GM08714 (cell line): Measurements from ENCODE around the gene PHAF1.
A peak's percentile ranks its signal among the peaks of the same experiment; 100 is the strongest.

Experiments
- H3K4me3 ChIP-seq: fragments of 200-500 bp; sonication (Bioruptor generic); 2 replicates; pipeline ENCODE4 v1.5.1; 2014; ENCODE audit warnings: mild to moderate bottlenecking, low read length, inconsistent platforms
- ZNF274 ChIP-seq: IDR thresholded peaks from 2 replicates; pipeline ENCODE4 v1.6.1; 2012; ENCODE audit warnings: mild to moderate bottlenecking, low read depth, low read length

PHAF1 gene

GRCh38 chr16:67109407-67110135 is at the start of gene PHAF1:
TSS of gene PHAF1 (plus strand) at chr16:67109941. CDS start at chr16:67110176, 235 bp downstream.
- peak within 1 kb of the TSS; percentile 97 for H3K4me3 ChIP-seq
- TF ChIP-seq ZNF274, result no peak

DNA sequence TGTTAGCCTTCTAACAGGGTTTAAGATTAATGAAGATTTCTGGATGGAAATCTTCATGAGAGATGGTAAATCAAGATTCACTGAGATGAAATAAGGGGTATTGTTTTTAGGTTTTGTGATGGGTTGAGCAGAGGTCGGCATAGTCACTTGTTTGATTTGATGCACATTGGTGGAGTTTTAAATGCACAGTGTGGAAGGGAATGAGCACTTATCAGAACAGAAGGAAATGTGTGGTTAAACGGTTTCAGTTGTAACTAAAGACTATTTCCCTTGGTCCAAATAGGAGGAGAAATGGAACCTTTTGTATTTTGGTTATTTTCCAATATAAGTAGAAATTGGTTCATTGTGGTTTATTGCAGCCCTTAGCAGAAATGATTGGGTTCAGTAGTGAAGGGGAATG is 46.7 kb upstream of the PHAF1 start:
- no peak overlapping the region for H3K4me3 ChIP-seq
- TF ChIP-seq ZNF274, result no peak

- TF ChIP-seq ZNF274, result no peak
Observed at GRCh38 chr16:67068212-67068753, 41.5 kb upstream of the PHAF1 start.

GRCh38 chr16:67071476-67072048 is 38.2 kb upstream of the PHAF1 start:
- H3K4me3 ChIP-seq, result no peak overlapping the region
- TF ChIP-seq ZNF274, result no peak

More at GRCh38 chr16:67068212-67068753, 41.5 kb upstream of the PHAF1 start:
- H3K4me3 ChIP-seq, result no peak overlapping the region

DNA sequence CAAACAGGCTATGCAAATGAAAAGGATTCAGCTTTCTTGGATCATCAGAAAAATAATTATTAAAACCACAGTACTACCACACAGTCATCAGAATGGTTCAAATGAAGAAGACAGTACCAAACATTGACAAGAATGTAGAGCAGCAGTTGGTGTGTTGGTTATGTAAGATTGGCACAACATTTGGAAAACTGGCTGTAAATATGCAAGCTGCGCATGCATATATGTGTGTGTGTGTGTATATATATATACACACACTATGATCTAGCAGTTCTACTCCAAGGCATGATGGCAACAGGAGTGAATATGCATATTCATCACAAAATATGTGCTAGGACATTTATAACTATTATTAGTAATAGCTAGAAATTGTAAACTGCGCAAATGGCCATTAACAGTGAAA is 34.4 kb upstream of the PHAF1 start:
- TF ChIP-seq ZNF274, result no peak
- H3K4me3 ChIP-seq, result no peak overlapping the region

DNA sequence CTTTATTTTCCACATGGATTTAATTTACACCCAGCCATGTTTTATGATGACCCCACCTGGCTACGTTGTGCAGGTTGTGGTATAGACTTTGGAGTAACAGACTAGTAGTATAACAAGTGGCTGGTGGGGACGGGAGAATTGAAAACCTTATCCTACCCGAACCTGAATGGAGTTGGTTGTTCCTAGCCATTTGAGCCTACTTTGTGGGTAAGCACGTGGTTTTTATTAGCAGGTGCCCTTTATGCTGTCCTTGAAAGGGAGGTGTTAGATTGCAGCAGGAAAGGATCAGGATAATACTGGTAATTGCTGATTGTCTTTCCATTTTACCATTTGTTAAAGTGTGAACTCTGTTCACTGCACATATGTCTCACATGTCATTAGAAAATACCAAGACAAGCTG is 31.9 kb upstream of the PHAF1 start:
- H3K4me3 ChIP-seq, result no peak overlapping the region
- no peak for TF ChIP-seq ZNF274

DNA sequence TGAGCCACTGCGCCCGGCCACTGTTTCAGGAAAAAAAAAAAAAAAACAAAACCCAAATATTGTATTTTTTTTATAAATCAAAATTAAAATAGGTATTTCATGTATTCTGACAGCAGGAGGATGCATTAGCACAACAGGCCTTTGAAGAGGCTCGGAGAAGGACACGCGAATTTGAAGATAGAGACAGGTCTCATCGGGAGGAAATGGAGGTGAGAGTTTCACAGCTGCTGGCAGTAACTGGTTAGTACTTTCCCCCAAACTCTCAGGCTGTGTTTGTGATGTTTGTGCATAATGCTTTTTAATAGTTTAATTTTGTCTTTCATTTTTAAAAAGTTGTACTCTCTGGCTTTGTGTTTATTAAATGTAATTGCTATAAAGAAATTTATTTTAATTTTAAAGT is 27.6 kb upstream of the PHAF1 start:
- no peak for TF ChIP-seq ZNF274
- H3K4me3 ChIP-seq, result no peak overlapping the region

DNA sequence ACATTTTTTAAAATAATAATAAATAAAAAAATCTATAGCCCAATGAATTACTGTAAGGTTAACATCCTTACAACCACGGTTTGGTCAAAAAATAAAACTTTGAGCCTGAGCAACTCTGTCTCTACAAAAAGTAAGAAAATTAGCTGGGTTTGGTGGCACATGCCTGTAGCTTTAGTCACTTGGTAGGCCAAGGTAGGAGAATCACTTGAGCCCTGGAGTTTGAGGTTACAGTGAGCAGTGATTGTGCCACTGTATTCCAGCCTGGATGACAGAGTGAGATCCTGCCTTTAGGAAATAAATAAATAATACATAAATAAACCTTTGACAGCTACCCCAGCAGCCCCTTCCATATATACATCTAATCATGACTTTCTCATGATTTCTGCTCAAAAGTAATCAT is 26.9 kb upstream of the PHAF1 start:
- H3K4me3 ChIP-seq, result no peak overlapping the region
- TF ChIP-seq ZNF274, result no peak

DNA sequence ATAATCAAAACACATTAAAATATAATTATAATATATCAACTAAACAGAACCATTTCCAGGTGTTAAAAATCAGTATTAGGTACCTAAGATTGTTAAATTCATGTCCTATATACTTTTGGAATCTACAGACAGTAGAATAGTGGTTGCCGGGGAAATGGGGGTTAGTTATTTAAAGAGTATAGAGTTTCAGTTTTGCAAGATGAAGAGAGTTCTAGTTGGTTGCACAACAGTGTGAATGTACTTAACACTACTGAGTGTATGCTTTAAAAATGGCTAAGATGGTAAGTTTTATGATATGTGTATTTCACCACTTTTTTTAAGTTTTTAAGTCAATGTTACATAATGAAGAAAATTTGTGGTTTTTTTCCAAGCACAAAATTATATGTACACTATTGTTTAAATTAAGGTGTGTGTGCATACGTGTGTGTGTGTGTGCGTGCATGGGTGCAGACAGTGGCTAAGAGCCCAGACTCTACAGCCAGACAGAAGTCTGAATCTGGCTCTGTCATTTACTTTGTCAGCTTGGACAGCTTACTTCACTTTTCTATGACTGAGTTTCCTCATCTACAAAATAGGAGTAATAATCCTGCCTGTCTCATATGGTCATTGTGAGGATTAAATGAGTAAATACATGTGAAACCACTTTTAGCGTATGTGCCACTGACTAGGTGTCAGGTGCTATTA is 25.3 kb upstream of the PHAF1 start:
- H3K4me3 ChIP-seq, result peak overlapping the region; percentile 52; the same call in 1 of the 2 replicates
- TF ChIP-seq ZNF274, result no peak

DNA sequence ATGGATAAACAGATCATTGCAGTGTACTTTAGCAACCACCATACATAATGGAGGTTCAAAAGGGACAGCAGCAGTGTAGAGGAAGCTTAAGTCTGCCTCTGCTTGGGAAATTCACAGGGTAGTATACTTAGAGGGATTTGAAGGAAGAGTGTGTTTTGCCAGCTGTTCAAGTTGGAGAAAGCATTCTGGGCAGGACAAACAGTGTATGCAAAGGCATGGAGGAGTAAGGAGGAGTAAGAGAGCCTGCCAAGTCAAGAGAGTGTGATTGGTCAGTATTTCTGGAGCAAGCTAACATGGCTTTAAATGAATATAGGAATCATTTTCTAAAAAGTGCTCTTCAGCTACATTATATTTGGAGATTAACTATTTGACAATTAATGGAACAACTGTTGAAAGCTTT is 22.9 kb upstream of the PHAF1 start:
- no peak overlapping the region for H3K4me3 ChIP-seq

DNA sequence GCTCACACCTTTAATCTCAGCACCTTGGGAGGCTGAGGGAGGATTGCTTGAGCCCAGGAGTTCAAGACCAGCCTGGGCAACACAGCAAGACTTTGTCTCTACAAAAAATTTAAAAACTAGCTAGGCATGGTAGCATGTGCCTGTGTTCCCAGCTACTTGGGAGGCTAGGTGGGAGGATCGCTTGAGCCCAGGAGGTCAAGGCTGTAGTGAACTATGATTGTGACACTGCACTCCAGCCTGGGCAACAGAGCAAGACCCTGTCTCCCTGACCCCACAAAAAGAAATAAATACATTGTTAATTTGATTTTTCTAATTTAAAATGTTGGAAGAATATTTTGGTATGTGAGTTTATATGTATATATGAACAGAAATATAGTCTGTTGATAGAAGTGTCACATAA is 22.4 kb upstream of the PHAF1 start:
- no peak overlapping the region for H3K4me3 ChIP-seq
- TF ChIP-seq ZNF274, result no peak

More for the DNA sequence above, 22.9 kb upstream of the PHAF1 start:
- no peak for TF ChIP-seq ZNF274

DNA sequence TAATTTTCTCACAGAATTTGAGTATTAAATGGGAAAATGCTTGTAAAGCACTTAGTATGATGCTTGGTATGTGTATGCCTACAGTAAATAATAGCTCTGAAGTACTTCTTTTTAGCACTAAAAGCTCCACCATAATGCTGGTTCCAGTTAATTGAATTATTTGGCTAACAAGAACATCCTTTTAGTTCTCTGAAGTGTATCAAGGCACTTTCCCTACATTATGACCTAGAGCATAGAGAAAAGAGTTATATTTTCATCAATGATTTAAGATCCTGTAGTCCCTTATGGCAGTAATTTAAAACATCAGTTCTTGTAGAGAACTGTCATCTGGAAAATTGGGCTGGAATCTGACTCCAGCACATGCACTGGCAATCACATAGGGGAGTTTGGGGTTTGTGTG is 21.9 kb upstream of the PHAF1 start:
- no peak overlapping the region for H3K4me3 ChIP-seq
- TF ChIP-seq ZNF274, result no peak

DNA sequence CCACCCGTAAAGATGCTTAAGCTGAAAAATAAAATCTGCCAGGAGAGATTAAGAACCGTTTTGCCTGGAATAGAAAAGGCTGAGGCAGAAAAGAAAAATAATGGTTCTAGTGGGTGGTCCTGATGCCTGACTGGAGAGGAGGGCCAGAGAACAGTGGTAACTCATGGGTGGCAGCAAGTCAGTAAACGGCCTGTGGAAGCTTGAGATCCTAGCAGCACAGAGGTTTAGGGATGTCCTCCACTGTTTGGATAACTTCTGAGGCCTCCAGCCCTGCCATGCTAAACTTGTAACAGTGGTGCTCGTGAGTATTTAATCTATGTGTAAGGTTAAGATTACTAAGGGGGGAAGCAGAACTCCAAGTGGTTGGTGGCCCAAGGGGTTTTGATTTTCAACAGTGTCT is 21.2 kb upstream of the PHAF1 start:
- no peak overlapping the region for H3K4me3 ChIP-seq
- TF ChIP-seq ZNF274, result no peak

DNA sequence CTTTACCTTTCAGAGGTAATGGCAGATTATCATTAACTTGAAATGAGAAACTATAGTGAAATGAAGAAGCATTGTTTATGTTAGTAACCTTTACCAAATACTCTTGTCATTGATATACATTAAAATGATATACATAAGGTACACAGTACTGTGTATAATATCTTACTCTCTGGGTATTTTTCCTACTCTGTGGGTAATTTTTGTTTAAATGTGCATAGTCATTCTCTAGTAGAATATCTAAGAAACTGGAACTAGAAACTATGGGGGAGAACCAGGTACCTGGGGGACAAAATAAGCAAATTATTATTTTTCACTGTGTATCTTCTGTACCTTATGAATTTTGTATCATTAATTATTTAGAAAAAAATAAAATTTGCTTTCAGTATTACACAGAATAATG is 20.6 kb upstream of the PHAF1 start:
- TF ChIP-seq ZNF274, result no peak
- H3K4me3 ChIP-seq, result no peak overlapping the region
